HPDE6-E6E7 (cell line): Measurements from ENCODE around the gene LDHD.

Source experiments
- DNase-seq: peaks from one replicate; pipeline ENCODE4 v3.0.0; 2011; ENCODE audit warnings: missing footprints; ENCODE audit errors: extremely low spot score

Gene LDHD

GRCh38 chr16:75081179-75081859 is 35.3 kb downstream of the LDHD start:
- DNase-seq, result no peak

GRCh38 chr16:75080205-75081029 is 36.2 kb downstream of the LDHD start:
- DNase-seq, result peak; percentile 58

- DNase-seq, result no peak
These were observed 37.1 kb downstream of the LDHD start for GRCh38 chr16:75079346-75079926.

- DNase-seq, result no peak
These were observed 37.7 kb downstream of the LDHD start for GRCh38 chr16:75078886-75079285.

- DNase-seq, result no peak
These were observed 40.8 kb downstream of the LDHD start for GRCh38 chr16:75075688-75076268.

- DNase-seq, result no peak
These were observed 41.5 kb downstream of the LDHD start for GRCh38 chr16:75074920-75075687.

GRCh38 chr16:75074304-75074793 is 42.2 kb downstream of the LDHD start:
- no peak for DNase-seq

GRCh38 chr16:75073545-75074303 is 42.9 kb downstream of the LDHD start:
- DNase-seq, result no peak

GRCh38 chr16:75072239-75072947 is 44.2 kb downstream of the LDHD start:
- no peak for DNase-seq

GRCh38 chr16:75071621-75072020 is 45.0 kb downstream of the LDHD start:
- DNase-seq, result no peak

GRCh38 chr16:75070012-75070841 is 46.4 kb downstream of the LDHD start:
- no peak for DNase-seq

GRCh38 chr16:75068085-75069031 is 48.2 kb downstream of the LDHD start:
- no peak for DNase-seq

GRCh38 chr16:75066861-75067447 is 49.6 kb downstream of the LDHD start:
- DNase-seq, result no peak

- DNase-seq, result no peak
These were observed 50.9 kb downstream of the LDHD start for GRCh38 chr16:75065521-75066149.

GRCh38 chr16:75065149-75065505 is 51.5 kb downstream of the LDHD start:
- DNase-seq, result no peak

- peak; percentile 32 for DNase-seq
These were observed 52.0 kb downstream of the LDHD start for GRCh38 chr16:75064403-75065148.
